Measurements from ENCODE around the gene CTIF.

The CTIF gene

GRCh38 chr18:48739266-48740067, 200.6 kb downstream of the CTIF start:
- no peak for TF ChIP-seq CTCF (IDR thresholded peaks at IDR 0.05)

- TF ChIP-seq CTCF (IDR thresholded peaks at IDR 0.05): no peak
Observed at GRCh38 chr18:48740068-48740440, 201.2 kb downstream of the CTIF start.

GRCh38 chr18:48740851-48741485, 202.1 kb downstream of the CTIF start:
- TF ChIP-seq CTCF (IDR thresholded peaks at IDR 0.05): no peak

- no peak for TF ChIP-seq CTCF (IDR thresholded peaks at IDR 0.05)
Observed at GRCh38 chr18:48741866-48742265, 203.0 kb downstream of the CTIF start.

- no peak for TF ChIP-seq CTCF (IDR thresholded peaks at IDR 0.05)
Observed at GRCh38 chr18:48742304-48742703, 203.5 kb downstream of the CTIF start.

- TF ChIP-seq CTCF (IDR thresholded peaks at IDR 0.05): no peak
Observed at GRCh38 chr18:48742706-48743475, 204.1 kb downstream of the CTIF start.

- no peak for TF ChIP-seq CTCF (IDR thresholded peaks at IDR 0.05)
Observed at GRCh38 chr18:48743886-48744285, 205.1 kb downstream of the CTIF start.

Data from LNCAP (cell line).